ENCODE data around the gene RAB22A. TPM values are rescaled to one million over a fixed set of nuclear protein-coding genes. Genes with fewer than 3 reads are reported as not detected.

Gene RAB22A
- total and polyA plus RNA-seq, 2 donors: 7.3 to 9.5 TPM

GRCh38 chr20:58271606-58272351, 37.7 kb upstream of the RAB22A start:
- peaks cover 0 to 9% of the 10 kb centered on the region in 2 donors for H3K36me3 ChIP-seq (ENCODE audit: control insufficient read depth in 2 of 2, insufficient read depth in 2 of 2, low read length in 1 of 2)
- peaks cover 0 to 6% of the 10 kb centered on the region in 2 donors for H3K4me1 ChIP-seq (ENCODE audit: control insufficient read depth in 2 of 2, insufficient read depth in 2 of 2, low read length in 2 of 2)
- no peak overlapping the region for H3K4me3 ChIP-seq (ENCODE audit: low read length in 2 of 2)
- H3K9me3 ChIP-seq (ENCODE audit: control insufficient read depth in 2 of 2, insufficient read depth in 1 of 2, low read length in 1 of 2): no peaks in the 10 kb centered on the region
- no peaks in the 10 kb centered on the region for H3K27me3 ChIP-seq (ENCODE audit: control insufficient read depth in 2 of 2, insufficient read depth in 1 of 2, low read length in 1 of 2)
- 97% methylated on average over 9 of the region's 9 CpGs for WGBS
- DNase-seq (ENCODE audit: low read depth in 6 of 9, low spot score in 9 of 9): no peak
- no peak overlapping the region for H3K27ac ChIP-seq (ENCODE audit: low read depth in 1 of 2, low read length in 1 of 2)

DNA sequence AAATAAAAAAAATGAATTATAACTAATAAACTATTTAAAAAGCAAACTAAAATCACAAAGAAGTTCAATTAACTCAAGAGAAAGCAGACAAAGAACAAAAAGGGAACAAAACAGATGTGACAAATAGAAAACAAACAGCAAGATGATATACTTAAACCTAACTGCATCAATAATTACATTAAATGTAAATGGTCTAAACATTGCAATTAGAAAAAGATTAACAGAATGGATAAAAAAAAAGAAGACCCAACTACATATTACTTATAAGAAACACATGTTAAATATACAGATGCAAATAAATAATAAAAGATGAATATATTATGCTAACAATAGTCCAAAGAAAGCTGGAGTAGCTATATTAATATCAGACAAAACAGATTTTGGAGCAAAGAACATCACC, 35.1 kb upstream of the RAB22A start:
- no peak for DNase-seq (ENCODE audit: low read depth in 6 of 9, low spot score in 9 of 9)
- Histone ChIP-seq H3K9me3 (ENCODE audit: control insufficient read depth in 2 of 2, insufficient read depth in 1 of 2, low read length in 1 of 2) (no peaks in the 10 kb centered on the region), H3K36me3 (ENCODE audit: control insufficient read depth in 2 of 2, insufficient read depth in 2 of 2, low read length in 1 of 2) (no peaks in the 10 kb centered on the region), H3K4me1 (ENCODE audit: control insufficient read depth in 2 of 2, insufficient read depth in 2 of 2, low read length in 2 of 2) (no peaks in the 10 kb centered on the region), H3K4me3 (ENCODE audit: low read length in 2 of 2) (no peak overlapping the region), H3K27me3 (ENCODE audit: control insufficient read depth in 2 of 2, insufficient read depth in 1 of 2, low read length in 1 of 2) (no peaks in the 10 kb centered on the region), H3K27ac (ENCODE audit: low read depth in 1 of 2, low read length in 1 of 2) (no peak overlapping the region)

DNA sequence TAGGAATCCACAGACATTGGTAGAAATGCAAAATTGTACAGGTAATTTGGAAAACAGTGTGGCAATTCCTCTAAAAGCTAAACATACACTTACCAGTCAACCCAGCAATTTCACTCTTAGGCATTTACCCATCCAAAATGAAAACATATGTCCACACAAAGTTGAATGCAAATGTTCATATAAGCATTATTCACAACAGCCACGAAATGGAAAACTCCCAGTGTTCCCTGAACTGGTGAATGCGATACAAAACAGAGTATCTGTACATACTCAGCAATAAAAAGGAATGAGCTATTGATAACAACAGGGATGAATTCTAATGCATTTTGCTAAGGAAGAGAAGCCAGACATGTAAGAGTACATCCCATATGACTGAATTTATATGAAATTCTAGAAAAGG, 32.4 kb upstream of the RAB22A start:
- WGBS: 96% methylated on average over 2 of the region's 2 CpGs
- no peak overlapping the region for H3K4me3 ChIP-seq (ENCODE audit: low read length in 2 of 2)
- no peak for DNase-seq (ENCODE audit: low read depth in 6 of 9, low spot score in 9 of 9)
- no peaks in the 10 kb centered on the region for H3K4me1 ChIP-seq (ENCODE audit: control insufficient read depth in 2 of 2, insufficient read depth in 2 of 2, low read length in 2 of 2)
- H3K36me3 ChIP-seq (ENCODE audit: control insufficient read depth in 2 of 2, insufficient read depth in 2 of 2, low read length in 1 of 2): no peaks in the 10 kb centered on the region
- H3K9me3 ChIP-seq (ENCODE audit: control insufficient read depth in 2 of 2, insufficient read depth in 1 of 2, low read length in 1 of 2): no peaks in the 10 kb centered on the region
- H3K27me3 ChIP-seq (ENCODE audit: control insufficient read depth in 2 of 2, insufficient read depth in 1 of 2, low read length in 1 of 2): no peaks in the 10 kb centered on the region
- H3K27ac ChIP-seq (ENCODE audit: low read depth in 1 of 2, low read length in 1 of 2): no peak overlapping the region

DNA sequence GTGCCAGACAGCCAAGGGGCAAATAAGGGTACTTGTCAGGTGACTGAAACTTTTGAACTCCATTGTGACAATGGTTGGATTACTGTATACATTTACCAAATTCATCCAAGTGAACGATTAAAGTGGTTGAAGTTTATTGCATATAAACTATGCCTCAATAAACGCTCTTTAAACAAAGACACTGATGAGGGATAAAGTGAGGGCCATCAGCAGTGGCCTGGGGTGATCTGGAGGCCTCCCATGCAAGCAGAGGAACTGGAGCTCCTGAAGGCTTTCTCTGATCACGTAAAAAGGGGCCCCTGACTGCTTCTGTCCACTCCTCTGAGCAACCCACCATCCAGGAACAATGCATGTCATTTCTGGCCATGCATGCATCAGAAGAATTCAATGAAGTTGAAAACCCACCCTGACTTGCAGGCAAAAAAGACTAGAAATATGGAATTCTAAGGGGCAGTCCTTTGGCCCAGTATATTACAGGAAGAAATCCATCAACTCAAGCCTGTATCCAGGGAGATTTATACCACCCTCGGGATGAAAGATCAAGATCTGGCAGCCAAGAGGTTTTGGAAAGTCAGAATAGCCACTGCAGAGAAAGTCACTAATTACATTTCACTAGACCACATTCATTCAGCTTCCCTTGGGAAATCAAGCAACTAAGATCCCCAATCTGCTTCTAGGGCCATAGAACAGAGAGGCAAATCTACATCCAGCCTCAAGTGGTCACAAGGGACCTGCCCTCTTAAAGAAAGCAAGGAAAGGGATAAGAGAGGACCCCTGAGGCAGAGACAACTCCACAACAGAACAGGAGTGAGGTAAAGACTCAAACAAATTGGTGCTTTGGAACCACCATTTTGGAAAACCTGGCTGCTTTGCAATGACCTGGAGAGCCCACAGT, 31.7 kb upstream of the RAB22A start:
- DNase-seq (ENCODE audit: low read depth in 6 of 9, low spot score in 9 of 9): no peak
- Histone ChIP-seq H3K4me1 (ENCODE audit: control insufficient read depth in 2 of 2, insufficient read depth in 2 of 2, low read length in 2 of 2) (no peaks in the 10 kb centered on the region), H3K4me3 (ENCODE audit: low read length in 2 of 2) (no peak overlapping the region), H3K9me3 (ENCODE audit: control insufficient read depth in 2 of 2, insufficient read depth in 1 of 2, low read length in 1 of 2) (no peaks in the 10 kb centered on the region), H3K27ac (ENCODE audit: low read depth in 1 of 2, low read length in 1 of 2) (no peak overlapping the region), H3K27me3 (ENCODE audit: control insufficient read depth in 2 of 2, insufficient read depth in 1 of 2, low read length in 1 of 2) (no peaks in the 10 kb centered on the region), H3K36me3 (ENCODE audit: control insufficient read depth in 2 of 2, insufficient read depth in 2 of 2, low read length in 1 of 2) (no peaks in the 10 kb centered on the region)
- WGBS: 85% methylated on average over 4 of the region's 4 CpGs

- Histone ChIP-seq H3K27ac (ENCODE audit: low read depth in 1 of 2, low read length in 1 of 2) (no peak overlapping the region), H3K27me3 (ENCODE audit: control insufficient read depth in 2 of 2, insufficient read depth in 1 of 2, low read length in 1 of 2) (no peaks in the 10 kb centered on the region), H3K36me3 (ENCODE audit: control insufficient read depth in 2 of 2, insufficient read depth in 2 of 2, low read length in 1 of 2) (peaks cover 2 to 12% of the 10 kb centered on the region in 2 donors), H3K9me3 (ENCODE audit: control insufficient read depth in 2 of 2, insufficient read depth in 1 of 2, low read length in 1 of 2) (no peaks in the 10 kb centered on the region), H3K4me1 (ENCODE audit: control insufficient read depth in 2 of 2, insufficient read depth in 2 of 2, low read length in 2 of 2) (no peaks in the 10 kb centered on the region), H3K4me3 (ENCODE audit: low read length in 2 of 2) (no peak overlapping the region)
- no peak for DNase-seq (ENCODE audit: low read depth in 6 of 9, low spot score in 9 of 9)
- WGBS: 79% methylated on average over 7 of the region's 7 CpGs
These were observed 22.8 kb upstream of the RAB22A start for GRCh38 chr20:58286729-58287128.

- H3K4me1 ChIP-seq (ENCODE audit: control insufficient read depth in 2 of 2, insufficient read depth in 2 of 2, low read length in 2 of 2): no peaks in the 10 kb centered on the region
- no peak overlapping the region for H3K27ac ChIP-seq (ENCODE audit: low read depth in 1 of 2, low read length in 1 of 2)
- no peak overlapping the region for H3K4me3 ChIP-seq (ENCODE audit: low read length in 2 of 2)
- DNase-seq (ENCODE audit: low read depth in 6 of 9, low spot score in 9 of 9): no peak
- 87% methylated on average over 3 of the region's 3 CpGs for WGBS
- no peaks in the 10 kb centered on the region for H3K9me3 ChIP-seq (ENCODE audit: control insufficient read depth in 2 of 2, insufficient read depth in 1 of 2, low read length in 1 of 2)
- no peaks in the 10 kb centered on the region for H3K27me3 ChIP-seq (ENCODE audit: control insufficient read depth in 2 of 2, insufficient read depth in 1 of 2, low read length in 1 of 2)
- H3K36me3 ChIP-seq (ENCODE audit: control insufficient read depth in 2 of 2, insufficient read depth in 2 of 2, low read length in 1 of 2): peaks cover 2 to 12% of the 10 kb centered on the region in 2 donors
These were observed 21.9 kb upstream of the RAB22A start for GRCh38 chr20:58287638-58288037.

DNA sequence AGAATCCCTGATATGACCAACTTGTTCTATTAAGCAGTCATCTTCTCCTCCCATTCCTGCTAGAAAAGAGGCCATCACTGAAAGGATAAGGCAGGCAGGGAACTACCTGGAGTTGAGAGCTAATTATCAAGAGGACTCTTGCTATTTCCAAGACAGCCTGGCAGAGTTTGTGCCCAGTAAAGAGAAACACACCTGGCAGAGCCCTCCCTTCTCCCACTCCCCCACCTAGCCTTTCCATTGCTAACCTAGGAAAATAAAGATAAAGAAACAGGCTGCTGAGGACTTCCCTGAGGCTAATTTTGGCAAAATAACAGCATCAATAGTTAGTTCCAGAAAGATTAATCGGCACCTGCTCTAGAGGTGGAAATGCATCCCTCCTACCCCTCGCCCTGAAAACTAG, 20.4 kb upstream of the RAB22A start:
- Histone ChIP-seq H3K9me3 (ENCODE audit: control insufficient read depth in 2 of 2, insufficient read depth in 1 of 2, low read length in 1 of 2) (no peaks in the 10 kb centered on the region), H3K36me3 (ENCODE audit: control insufficient read depth in 2 of 2, insufficient read depth in 2 of 2, low read length in 1 of 2) (peaks cover 2 to 12% of the 10 kb centered on the region in 2 donors), H3K4me1 (ENCODE audit: control insufficient read depth in 2 of 2, insufficient read depth in 2 of 2, low read length in 2 of 2) (no peaks in the 10 kb centered on the region), H3K4me3 (ENCODE audit: low read length in 2 of 2) (no peak overlapping the region), H3K27me3 (ENCODE audit: control insufficient read depth in 2 of 2, insufficient read depth in 1 of 2, low read length in 1 of 2) (no peaks in the 10 kb centered on the region), H3K27ac (ENCODE audit: low read depth in 1 of 2, low read length in 1 of 2) (no peak overlapping the region)
- DNase-seq (ENCODE audit: low read depth in 6 of 9, low spot score in 9 of 9): no peak
- 98% methylated on average over 2 of the region's 2 CpGs for WGBS

DNA sequence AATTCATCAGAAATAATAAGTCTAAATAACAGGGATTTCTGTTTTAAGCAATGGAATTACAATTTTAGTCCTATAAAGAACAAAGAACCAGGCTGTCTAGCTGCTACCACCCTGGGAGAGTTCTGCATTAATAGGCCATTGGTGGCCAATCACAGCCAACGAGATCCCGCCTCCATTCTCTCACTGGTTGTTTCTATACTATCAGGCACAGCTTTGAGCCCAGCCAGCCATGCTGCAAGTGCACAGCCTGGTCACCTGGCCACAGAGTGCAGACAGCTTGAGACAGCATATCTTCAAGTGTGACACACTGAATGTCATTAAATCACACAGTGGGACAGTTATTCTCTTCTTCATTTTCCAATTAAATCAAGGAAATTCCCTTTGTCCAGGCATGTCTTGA, 16.1 kb upstream of the RAB22A start:
- H3K9me3 ChIP-seq (ENCODE audit: control insufficient read depth in 2 of 2, insufficient read depth in 1 of 2, low read length in 1 of 2): no peaks in the 10 kb centered on the region
- DNase-seq (ENCODE audit: low read depth in 6 of 9, low spot score in 9 of 9): no peak
- H3K27me3 ChIP-seq (ENCODE audit: control insufficient read depth in 2 of 2, insufficient read depth in 1 of 2, low read length in 1 of 2): no peaks in the 10 kb centered on the region
- H3K4me3 ChIP-seq (ENCODE audit: low read length in 2 of 2): no peak overlapping the region
- no peaks in the 10 kb centered on the region for H3K36me3 ChIP-seq (ENCODE audit: control insufficient read depth in 2 of 2, insufficient read depth in 2 of 2, low read length in 1 of 2)
- no peak overlapping the region for H3K27ac ChIP-seq (ENCODE audit: low read depth in 1 of 2, low read length in 1 of 2)
- no peaks in the 10 kb centered on the region for H3K4me1 ChIP-seq (ENCODE audit: control insufficient read depth in 2 of 2, insufficient read depth in 2 of 2, low read length in 2 of 2)
- WGBS: 95% methylated on average over 2 of the region's 2 CpGs

Data from thymus (tissue), 11 donors.